A673 (cell line): ENCODE results near the gene VPS26B. TPM values are rescaled to one million over a fixed set of nuclear protein-coding genes. Genes with fewer than 3 reads are reported as not detected.

ENCODE experiments used
- BruUV-seq: library from RNA; stranded (reverse); fragments of 400-500 nt; replicated peaks from 2 replicates; lab custom pipeline; 2021; lab: Mats Ljungman, UMichigan
- CTCF ChIA-PET: fragments of 300-600 bp; sonication (Branson Sonifier 250); formaldehyde crosslinking; loops from one replicate; lab custom pipeline; 2022; ENCODE audit warnings: antibody characterized with exemption; lab: Charles Lee
- POLR2A ChIA-PET: fragments of 300-600 bp; sonication (Branson Sonifier 250); formaldehyde crosslinking; loops from one replicate; lab custom pipeline; 2022; ENCODE audit warnings: antibody characterized with exemption; ENCODE audit not compliant: low non-redundant PET; lab: Charles Lee
- DNase-seq: peaks from one replicate; pipeline ENCODE4 v3.0.0-alpha.2; 2015; ENCODE audit warnings: low spot score
- H3K27ac ChIP-seq: fragments of 200-600 bp; sonication (generic); 2 replicates; pipeline ENCODE4 v1.5.1; 2016; ENCODE audit warnings: mixed run types, low read depth, mild to moderate bottlenecking, mixed read lengths, antibody characterized with exemption, low read length; ENCODE audit not compliant: poor library complexity, severe bottlenecking
- H3K27me3 ChIP-seq: fragments of 200-600 bp; sonication (generic); replicated peaks from 2 replicates; pipeline ENCODE4 v1.6.1; 2017; ENCODE audit warnings: mixed run types, low read depth, mild to moderate bottlenecking, mixed read lengths, antibody characterized with exemption, low read length; ENCODE audit not compliant: insufficient read depth, poor library complexity
- H3K36me3 ChIP-seq: fragments of 200-600 bp; sonication (generic); 2 replicates; pipeline ENCODE4 v1.6.1; 2016; ENCODE audit warnings: mixed run types, mild to moderate bottlenecking, mixed read lengths, antibody characterized with exemption, low read length; ENCODE audit not compliant: insufficient read depth, poor library complexity, severe bottlenecking
- H3K4me1 ChIP-seq: fragments of 200-600 bp; sonication (generic); 2 replicates; pipeline ENCODE4 v1.6.1; 2017; ENCODE audit warnings: mixed run types, mild to moderate bottlenecking, mixed read lengths, antibody characterized with exemption, low read length; ENCODE audit not compliant: insufficient read depth, poor library complexity, severe bottlenecking
- H3K4me3 ChIP-seq: fragments of 200-600 bp; sonication (generic); 2 replicates; pipeline ENCODE4 v1.5.1; 2016; ENCODE audit warnings: low read depth, mixed run types, mild to moderate bottlenecking, mixed read lengths, low read length; ENCODE audit not compliant: poor library complexity, severe bottlenecking
- H3K9me3 ChIP-seq: fragments of 200-600 bp; sonication (generic); 2 replicates; pipeline ENCODE4 v1.6.1; 2016; ENCODE audit warnings: mixed run types, low read depth, mild to moderate bottlenecking, mixed read lengths, antibody characterized with exemption, low read length; ENCODE audit not compliant: poor library complexity, severe bottlenecking
- CTCF ChIP-seq: fragments of 300-800, 200-600 bp; sonication (generic); conservative IDR thresholded peaks from 2 replicates; pipeline ENCODE4 v1.5.1; 2017; ENCODE audit warnings: low read depth, mild to moderate bottlenecking, antibody characterized with exemption, low read length, moderate library complexity, mixed read lengths
- EZH2 ChIP-seq: fragments of 200-600 bp; sonication (generic); IDR thresholded peaks from 2 replicates; pipeline ENCODE4 v1.6.1; 2017; ENCODE audit warnings: borderline replicate concordance, low read depth, mild to moderate bottlenecking, mixed read lengths, antibody characterized with exemption, low read length; ENCODE audit not compliant: poor library complexity, severe bottlenecking
- intact Hi-C: fragments of 100-400 bp; cut with micrococcal nuclease; formaldehyde crosslinking; loops from one replicate; pipeline ENCODE4 v1.10.0; 2022; ENCODE audit not compliant: unreplicated experiment
- total RNA-seq: library from RNA; stranded (reverse); gene quantifications from 2 replicates; pipeline ENCODE4 v1.2.3, GENCODE V29; 2021

Gene VPS26B
- total RNA-seq, 1 experiment from 2014 or later: 51.3 TPM

GRCh38 chr11:134243913-134244312, 19.4 kb downstream of the VPS26B start:
- intact Hi-C loops: no loop called here
- Histone ChIP-seq H3K9me3 (no peaks in the 10 kb centered on the region), H3K4me3 (no peak overlapping the region), H3K4me1 (no peaks in the 10 kb centered on the region), H3K27ac (no peak overlapping the region), H3K27me3 (no peaks in the 10 kb centered on the region), H3K36me3 (peaks cover 48% of the 10 kb centered on the region)
- TF ChIP-seq CTCF: no peak
- no peak for TF ChIP-seq EZH2
- no peak for DNase-seq
- POLR2A ChIA-PET: no interaction called here
- CTCF ChIA-PET: interaction anchor here (0.6 kb wide), 1 partner anchor 317 kb away, joined by 4 read pairs; no protein-coding TSS in a partner anchor
- no TSS peak for BruUV-seq

- Histone ChIP-seq H3K4me1 (no peaks in the 10 kb centered on the region), H3K36me3 (peaks cover 55% of the 10 kb centered on the region), H3K4me3 (no peak overlapping the region), H3K27me3 (no peaks in the 10 kb centered on the region), H3K27ac (no peak overlapping the region), H3K9me3 (no peaks in the 10 kb centered on the region)
- ChIA-PET CTCF (no interaction called here), POLR2A (no interaction called here)
- DNase-seq: peak; percentile 9
- BruUV-seq: no TSS peak
- TF ChIP-seq CTCF: peak; percentile 38
- TF ChIP-seq EZH2: no peak
- intact Hi-C loops: no loop called here
Measured at GRCh38 chr11:134244593-134244992, 20.1 kb downstream of the VPS26B start.

GRCh38 chr11:134245434-134245833, 21.0 kb downstream of the VPS26B start:
- TF ChIP-seq EZH2: no peak
- no peak for TF ChIP-seq CTCF
- Histone ChIP-seq H3K4me1 (no peaks in the 10 kb centered on the region), H3K9me3 (no peaks in the 10 kb centered on the region), H3K27ac (no peak overlapping the region), H3K27me3 (no peaks in the 10 kb centered on the region), H3K4me3 (no peak overlapping the region), H3K36me3 (peaks cover 59% of the 10 kb centered on the region)
- ChIA-PET CTCF (no interaction called here), POLR2A (no interaction called here)
- no TSS peak for BruUV-seq
- no peak for DNase-seq
- intact Hi-C loops: no loop called here
